GM12874 (cell line): ENCODE results near the gene MASP1.

Experiments
- CTCF ChIP-seq: IDR thresholded peaks from 2 replicates; pipeline ENCODE4 v1.5.1; 2011; ENCODE audit warnings: low read depth, mild to moderate bottlenecking, control low read depth, low read length, moderate library complexity; ENCODE audit not compliant: insufficient read depth

Gene MASP1

GRCh38 chr3:187257471-187257870, 34.1 kb downstream of the MASP1 start:
- no peak for TF ChIP-seq CTCF

GRCh38 chr3:187256051-187256616, 35.4 kb downstream of the MASP1 start:
- TF ChIP-seq CTCF: no peak

GRCh38 chr3:187255314-187255713, 36.2 kb downstream of the MASP1 start:
- TF ChIP-seq CTCF: no peak

- no peak for TF ChIP-seq CTCF
Observed at GRCh38 chr3:187252311-187252710, 39.2 kb downstream of the MASP1 start.

GRCh38 chr3:187251599-187251998, 39.9 kb downstream of the MASP1 start:
- no peak for TF ChIP-seq CTCF

- no peak for TF ChIP-seq CTCF
Observed at GRCh38 chr3:187247398-187247797, 44.1 kb downstream of the MASP1 start.

- TF ChIP-seq CTCF: no peak
Observed at GRCh38 chr3:187243933-187244524, 47.5 kb downstream of the MASP1 start.
